ENCODE results near the gene MYO9B.
A peak's percentile ranks its signal among the peaks of the same experiment; 100 is the strongest.

Gene MYO9B

GRCh38 chr19:17060802-17061201, 14.8 kb upstream of the MYO9B start:
- no peak for DNase-seq (ENCODE audit: low spot score)

- no peak for DNase-seq (ENCODE audit: low spot score)
Observed at GRCh38 chr19:17061205-17061604, 14.4 kb upstream of the MYO9B start.

DNA sequence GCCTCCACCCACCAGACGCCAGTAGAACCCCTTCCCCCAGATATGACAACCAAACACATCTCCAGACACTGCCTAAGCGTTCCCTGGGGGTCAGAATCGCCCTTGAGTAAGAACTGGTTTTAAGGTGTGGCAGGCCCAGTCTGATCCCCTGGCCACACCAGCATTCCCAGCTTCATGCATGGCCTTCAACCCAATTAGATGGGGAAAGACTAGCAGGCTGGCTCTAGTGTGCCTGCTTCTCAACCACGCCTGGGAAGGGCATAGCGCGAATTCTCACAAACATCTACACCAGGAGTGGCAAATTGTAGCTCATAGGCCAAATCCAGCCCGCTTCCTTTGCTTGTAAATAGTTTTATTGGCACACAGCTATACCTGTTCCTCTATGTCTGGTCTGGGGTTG, 13.9 kb upstream of the MYO9B start:
- no peak for DNase-seq (ENCODE audit: low spot score)

DNA sequence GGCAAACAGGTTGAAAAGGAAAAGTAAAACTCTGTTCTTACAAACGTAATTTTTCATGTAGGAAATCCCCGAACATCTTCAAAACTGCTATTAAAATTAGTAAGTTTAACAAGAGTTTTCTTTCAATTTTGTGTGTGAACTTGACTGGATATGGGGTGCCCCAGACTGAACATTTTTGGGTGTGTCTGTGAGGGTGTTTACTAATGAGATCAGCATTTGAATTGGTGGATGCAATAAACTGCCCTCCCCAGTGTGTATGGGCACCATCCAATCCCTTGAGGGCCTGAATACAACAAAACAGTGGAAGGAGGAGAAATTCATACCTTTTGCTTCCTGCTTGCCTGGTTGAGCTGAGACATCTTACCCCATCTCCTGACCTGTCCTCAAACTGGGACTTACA, 12.1 kb upstream of the MYO9B start:
- DNase-seq (ENCODE audit: low spot score) = no peak

GRCh38 chr19:17069193-17069592, 6.4 kb upstream of the MYO9B start:
- no peak for DNase-seq (ENCODE audit: low spot score)

DNA sequence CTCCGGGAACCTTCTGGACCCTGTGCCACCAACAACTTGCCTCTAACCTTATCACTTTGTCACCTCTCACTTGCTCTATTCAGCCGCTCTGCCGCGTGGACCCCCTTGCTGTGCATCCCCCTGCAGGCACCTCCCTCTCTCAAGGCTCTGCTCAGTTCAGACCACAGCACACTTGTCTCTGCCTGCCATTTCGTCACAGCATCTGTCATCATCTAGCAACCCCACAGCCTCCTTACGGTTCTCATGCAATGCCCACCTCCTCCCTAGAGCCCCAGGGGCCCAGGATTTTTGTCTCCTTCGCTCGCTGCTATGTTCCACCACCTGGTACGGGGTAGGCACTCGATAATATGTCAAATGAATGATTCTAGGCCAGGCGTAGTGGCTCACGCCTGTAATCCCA, 5.2 kb upstream of the MYO9B start:
- no peak for DNase-seq (ENCODE audit: low spot score)

GRCh38 chr19:17070912-17071311, 4.7 kb upstream of the MYO9B start:
- no peak for DNase-seq (ENCODE audit: low spot score)

DNA sequence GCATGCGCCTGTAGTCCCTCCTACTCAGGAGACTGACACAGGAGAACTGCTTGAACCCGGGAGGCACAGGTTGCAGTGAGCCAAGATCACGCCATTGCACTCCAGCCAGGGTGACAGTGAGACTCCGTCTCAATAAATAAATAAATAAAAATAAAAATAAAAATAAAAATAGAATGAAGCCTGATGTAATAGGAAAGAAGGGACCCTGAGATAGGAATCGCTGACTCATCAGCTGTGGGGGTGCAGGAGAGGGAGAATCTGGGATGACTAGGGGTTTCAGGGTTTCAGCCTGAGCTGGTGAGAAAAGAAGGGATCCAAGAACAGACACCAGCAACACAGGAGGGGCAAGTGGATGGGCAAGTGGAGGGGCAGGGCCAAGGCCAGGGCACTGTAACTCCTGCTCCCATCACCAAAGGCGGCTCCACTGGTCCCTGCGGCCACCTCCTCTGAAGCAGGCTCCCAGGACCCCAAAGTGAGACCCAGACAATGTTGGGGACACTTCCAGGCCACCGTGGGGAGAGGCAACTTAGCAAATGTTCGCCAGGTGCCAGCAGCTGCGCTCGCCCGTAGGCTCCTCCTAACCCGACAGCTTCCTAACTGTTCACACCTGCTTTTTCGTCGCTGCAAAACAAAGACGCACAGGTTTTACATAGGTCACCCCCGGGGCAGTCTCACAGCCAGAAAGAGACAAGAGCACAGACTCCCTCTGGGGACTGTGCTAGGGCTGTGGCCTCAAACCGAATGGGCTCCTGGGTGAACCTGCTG, 1.5 kb upstream of the MYO9B start:
- DNase-seq (ENCODE audit: low spot score) = no peak

DNA sequence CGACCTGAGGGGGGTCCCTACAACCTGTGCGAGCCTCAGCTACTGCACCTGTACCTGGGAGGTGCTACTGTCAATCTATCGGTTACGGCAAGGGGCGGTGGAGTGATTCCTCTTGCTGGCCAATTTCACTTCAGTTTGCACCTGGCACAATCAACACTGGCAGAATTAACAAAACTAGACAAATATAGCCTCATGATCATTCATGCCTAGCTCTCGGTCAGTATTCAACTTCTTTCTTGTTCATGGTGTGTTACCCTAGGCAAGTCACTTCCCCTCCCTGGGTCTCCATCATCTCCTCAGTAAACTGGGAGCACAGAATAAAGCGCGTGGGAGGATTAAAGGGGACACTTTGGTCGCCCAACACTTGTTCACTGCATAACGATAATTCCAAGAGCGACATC, 943 bp upstream of the MYO9B start:
- peak; percentile 8 for DNase-seq (ENCODE audit: low spot score)

DNA sequence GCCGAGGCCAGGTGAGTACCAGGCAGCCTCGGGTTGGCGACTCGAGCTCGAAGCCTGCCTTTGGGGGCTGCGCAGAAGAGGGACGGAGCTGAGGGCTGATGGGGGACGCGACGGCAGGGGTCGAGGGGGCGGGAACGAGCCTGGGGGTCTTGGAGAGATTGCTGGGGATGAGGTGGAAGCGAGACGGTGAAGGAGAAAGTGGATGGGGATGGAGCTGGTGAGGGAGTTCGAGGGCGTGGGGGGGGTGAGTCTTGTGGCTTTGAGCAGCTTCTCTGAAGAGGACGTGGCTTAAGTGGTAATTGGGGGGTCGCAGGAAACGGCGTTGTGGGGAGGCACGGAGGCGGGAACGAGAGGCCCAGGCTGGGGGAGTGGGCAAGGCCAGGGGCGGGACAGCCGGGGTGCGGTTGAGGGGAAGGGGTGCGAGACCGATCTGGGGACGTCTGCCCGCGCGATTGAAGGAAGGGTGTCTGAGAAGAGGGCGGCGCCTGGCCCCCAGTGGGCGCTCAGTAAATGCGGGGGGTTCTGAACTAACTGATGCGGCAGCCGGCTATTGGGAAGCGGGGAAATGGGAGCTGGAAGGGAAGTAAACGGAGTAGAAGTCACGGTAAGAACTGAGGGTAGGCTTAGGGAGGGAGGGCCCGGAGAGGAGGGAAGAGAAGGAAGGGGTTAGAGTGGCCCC, 426 bp downstream of the MYO9B start:
- peak; percentile 26 for DNase-seq (ENCODE audit: low spot score)

DNA sequence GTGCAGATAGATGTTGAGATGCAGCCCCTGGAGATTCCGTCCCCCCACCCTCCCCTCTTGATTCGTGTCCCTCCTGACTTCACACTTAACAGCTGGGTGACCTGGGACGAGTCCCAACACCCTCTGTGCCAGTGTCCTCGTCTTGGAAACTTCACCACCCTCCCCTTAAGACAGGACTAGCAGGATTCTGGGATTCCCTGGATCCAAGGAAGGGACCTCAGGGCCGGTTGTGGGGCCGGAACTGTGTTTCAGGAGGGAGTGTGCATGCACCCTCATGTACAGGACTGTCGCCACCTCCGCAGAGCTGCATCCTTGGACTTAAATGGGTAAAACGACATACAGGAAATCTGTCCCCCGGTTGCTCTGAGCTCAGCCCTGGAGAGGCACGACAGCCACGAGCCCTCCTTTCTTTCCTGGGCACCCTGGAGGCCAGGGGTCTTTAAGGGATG, 990 bp downstream of the MYO9B start:
- peak; percentile 8 for DNase-seq (ENCODE audit: low spot score)

- DNase-seq (ENCODE audit: low spot score) = no peak
Observed at GRCh38 chr19:17077447-17078028, 2.0 kb downstream of the MYO9B start.

DNA sequence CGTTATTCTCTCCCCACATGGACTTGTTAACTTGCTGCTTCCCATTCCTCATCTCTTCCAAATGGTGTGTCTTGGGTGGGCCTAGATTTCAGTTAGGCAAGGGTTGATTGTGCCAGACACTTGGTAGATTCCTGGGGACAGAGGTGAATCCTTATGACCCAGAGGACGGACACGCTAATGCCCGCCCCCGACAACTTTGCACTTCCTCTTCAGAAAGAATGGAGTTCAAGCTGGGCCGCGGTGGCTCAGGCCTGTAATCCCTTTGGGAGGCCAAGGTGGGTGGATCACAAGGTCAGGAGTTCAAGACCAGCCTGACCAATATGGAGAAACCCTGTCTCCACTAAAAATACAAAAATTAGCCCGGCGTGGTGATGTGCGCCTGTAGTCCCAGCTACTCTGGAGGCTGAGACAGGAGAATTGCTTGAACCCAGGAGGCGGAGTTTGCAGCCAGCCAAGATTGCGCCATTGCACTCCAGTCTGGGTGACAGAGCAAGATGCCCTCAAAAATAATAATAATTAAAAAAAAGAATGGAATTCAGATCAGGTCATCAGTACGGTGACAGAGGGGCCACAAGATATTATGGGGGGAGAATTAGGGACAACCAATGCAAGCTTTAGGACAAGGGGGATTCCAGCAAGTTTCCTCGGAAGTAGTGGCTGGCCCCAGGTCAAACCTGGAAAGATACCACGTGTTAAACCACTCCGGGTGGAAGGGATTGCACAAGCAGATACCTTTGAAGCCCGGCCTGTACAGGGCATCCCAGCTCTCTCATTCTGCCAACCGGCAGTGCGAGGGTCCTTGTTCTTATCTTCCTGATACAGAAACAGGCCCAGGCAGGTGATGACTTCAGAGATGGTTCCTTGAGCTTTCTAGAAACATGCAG, 2.7 kb downstream of the MYO9B start:
- no peak for DNase-seq (ENCODE audit: low spot score)

DNA sequence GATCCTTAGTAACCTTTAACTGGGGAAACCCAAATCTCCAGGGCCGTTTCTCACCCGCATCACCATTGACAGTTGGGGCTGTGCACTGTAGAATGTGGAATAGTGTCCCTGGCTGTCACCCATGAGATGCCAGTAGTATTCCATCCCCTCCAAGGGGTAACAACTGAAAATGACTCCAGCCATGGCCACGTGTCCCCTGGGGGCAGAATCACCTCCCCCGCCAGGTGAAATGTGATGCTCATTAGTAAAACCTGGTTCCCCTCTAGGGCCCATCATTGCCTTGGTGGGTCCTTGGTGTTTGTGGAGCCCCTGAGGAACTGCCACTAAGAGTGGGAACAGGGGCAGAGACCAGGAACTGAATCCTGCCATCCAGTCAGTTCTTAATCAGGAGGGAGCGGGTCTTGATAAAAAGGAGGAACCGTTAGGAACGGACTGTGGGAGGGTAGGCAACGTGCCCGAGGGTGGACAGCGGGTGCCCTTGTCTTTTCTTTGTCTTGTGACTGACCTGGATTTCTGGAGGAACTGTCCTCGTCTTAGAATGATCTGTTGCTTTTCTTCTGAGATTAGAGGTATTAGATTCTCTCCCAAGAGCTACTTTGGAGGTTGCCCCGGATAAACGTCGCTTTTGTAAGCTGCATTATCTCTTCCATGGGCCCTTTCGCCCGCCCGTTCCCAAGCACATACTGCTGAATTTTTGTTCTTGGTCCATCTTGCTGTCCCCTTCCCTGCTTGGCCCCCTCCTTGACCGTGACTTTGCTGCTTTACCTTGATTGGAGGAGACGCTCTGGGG, 3.5 kb downstream of the MYO9B start:
- no peak for DNase-seq (ENCODE audit: low spot score)

DNA sequence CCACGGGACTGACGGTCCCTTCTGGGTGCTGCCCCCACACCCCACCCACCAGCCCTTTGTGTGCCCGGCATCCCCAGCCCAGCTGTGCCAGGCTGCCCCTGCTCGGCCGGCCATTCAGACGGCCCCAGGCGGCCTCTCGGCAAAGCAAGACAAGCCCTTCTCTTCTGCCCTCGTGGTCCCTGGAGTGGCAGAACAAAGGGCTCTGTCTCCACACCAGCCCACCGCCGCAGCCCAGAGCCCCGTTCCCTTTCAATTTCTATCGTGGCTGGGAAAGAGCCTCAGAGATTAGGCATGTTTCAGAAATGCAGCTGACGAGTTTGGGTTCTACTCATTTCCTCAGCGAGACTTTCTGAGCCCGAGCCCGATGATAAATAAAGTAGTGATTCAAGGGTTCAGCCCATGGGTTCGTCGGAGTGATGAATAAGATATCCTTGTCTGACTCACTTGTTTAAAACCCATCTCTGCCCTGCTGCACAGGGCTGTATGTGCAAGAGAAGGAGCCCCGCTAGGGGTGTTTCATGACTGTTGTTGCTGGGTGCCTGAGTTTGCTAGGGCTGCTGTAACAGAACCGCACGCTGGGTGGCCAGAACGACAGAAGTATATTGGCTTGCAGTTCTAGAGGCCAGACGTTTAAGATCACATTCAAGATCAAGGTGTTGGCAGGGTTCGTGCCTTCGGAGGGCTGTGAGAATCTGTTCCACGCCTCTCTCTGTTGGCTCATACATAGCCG, 4.3 kb downstream of the MYO9B start:
- DNase-seq (ENCODE audit: low spot score) = peak; percentile 98

DNA sequence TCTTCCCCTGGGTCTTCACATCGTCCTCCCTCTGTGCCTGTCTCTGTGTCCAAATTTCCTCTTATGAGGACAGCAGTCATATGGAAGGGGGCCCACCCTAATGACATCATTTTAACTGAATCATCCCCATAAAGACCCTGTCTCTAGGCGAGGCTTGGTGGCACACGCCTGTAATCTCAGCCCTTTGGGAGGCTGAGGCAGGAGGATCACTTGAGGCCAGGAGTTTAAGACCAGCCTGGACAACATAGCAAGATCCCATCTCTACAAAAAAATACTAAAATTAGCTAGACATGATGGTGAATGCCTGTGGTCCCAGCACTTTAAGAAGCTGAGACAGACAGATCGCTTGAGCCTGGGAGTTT, 4.8 kb downstream of the MYO9B start:
- no peak for DNase-seq (ENCODE audit: low spot score)

- no peak for DNase-seq (ENCODE audit: low spot score)
Observed at GRCh38 chr19:17081672-17082630, 6.4 kb downstream of the MYO9B start.

GRCh38 chr19:17086120-17086519, 10.5 kb downstream of the MYO9B start:
- DNase-seq (ENCODE audit: low spot score) = no peak

DNA sequence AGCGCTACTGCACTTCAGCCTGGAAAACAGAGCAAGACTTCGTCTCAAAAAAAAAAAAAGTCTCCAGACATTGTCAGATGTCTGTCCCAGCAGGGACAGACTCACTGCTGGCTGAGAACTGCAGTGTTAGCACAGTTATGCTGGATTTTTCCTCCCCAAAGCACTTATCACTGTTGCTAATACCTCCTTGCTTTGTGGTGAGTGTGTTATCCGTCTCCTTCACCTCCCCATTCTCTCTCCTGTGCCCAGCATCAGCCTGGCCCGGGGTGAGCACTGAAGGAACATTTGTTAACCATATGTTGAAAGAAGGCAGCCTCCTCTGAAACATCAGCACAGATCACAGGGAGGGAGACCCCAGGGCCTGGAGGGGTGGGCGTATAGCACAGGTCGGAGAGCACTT, 11.3 kb downstream of the MYO9B start:
- no peak for DNase-seq (ENCODE audit: low spot score)

DNA sequence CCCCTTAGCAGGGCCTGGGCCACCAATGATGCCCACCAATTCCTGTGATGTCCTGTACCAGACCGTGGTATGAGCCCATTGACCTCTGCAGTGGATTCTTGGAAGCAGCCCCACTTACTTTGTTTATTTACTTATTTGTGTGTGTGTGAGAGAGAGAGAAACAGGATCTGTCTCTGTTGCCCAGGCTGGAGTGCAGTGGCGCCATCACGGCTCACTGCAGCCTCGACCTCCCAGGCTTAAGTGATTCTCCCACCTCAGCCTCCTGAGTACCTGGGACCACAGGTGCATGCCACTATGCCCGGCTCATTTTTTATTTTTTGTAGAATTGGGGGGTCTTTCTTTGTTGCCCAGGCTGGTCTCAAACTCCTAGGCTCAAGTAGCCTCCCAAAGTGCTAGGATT, 13.0 kb downstream of the MYO9B start:
- DNase-seq (ENCODE audit: low spot score) = no peak

All from kidney tubule cell (primary cell).